H1 (cell line): ENCODE results near the gene KIZ. TPM values are rescaled to one million over a fixed set of nuclear protein-coding genes. Genes with fewer than 3 reads are reported as not detected.

Experiments
- polyA plus RNA-seq, 7 experiments: library from polyadenylated mRNA; depleted of rRNA in 3 of 7; stranded (reverse) in 5 of 7; unstranded in 2 of 7; fragments of >200 nt in 5 of 7; fragments of 200-250 nt in 2 of 7; gene quantifications; 1 replicate in 5 of 7; 2 replicates in 1 of 7; 4 replicates in 1 of 7; pipeline versions ENCODE4 v1.2.1 to v1.2.3, GENCODE V29; 2011 to 2013; ENCODE audit warnings: missing spikeins in 2 of 7, mixed read lengths in 2 of 7
- small RNA-seq: library from polyadenylated mRNA; stranded (forward); fragments of <200 nt; extraction: miRNeasy Mini kit (QIAGEN cat#:217004); gene quantifications from one replicate; pipeline ENCODE3, GENCODE V24; 2013; ENCODE audit not compliant: insufficient read depth
- total RNA-seq: library from RNA; stranded (reverse); fragmentation: NEBNext Ultra II Directional; extraction: Animal tissue kit (Norgen Biotek cat#: 25700); gene quantifications from 2 replicates; pipeline ENCODE4 v1.2.1, GENCODE V29; 2021

KIZ gene
- total and polyA plus RNA-seq, 2 of the 8 experiments (the other 6 are each of a cell fraction or from before 2014, with no cell fraction given), result 13.0 to 51.7 TPM

Small RNAs within 50 kb of the gene (small RNA-seq; reads per million reads assigned to genes)
- gene RNA5SP477, result not detected

Other genes starting within 250 kb of the KIZ start
- 0.28 and 0.69 TPM in 2 replicates for gene LINC00237, start 19.7 kb upstream of the KIZ start, total RNA-seq
- 0.22 and 1.4 TPM in 2 replicates for gene LINC00237, start 19.7 kb upstream of the KIZ start, polyA plus RNA-seq (2011; rRNA removed)
- gene XRN2, start 177.2 kb downstream of the KIZ start, total RNA-seq, result 136 and 139 TPM in 2 replicates
- 38.0 and 60.3 TPM in 2 replicates for gene XRN2, start 177.2 kb downstream of the KIZ start, polyA plus RNA-seq (2011; rRNA removed)